DMS79 treated with DMSO at 0.1 percent for 48 hours (cell line): ENCODE measurements around the gene CCK.

Experiments
- DNase-seq: peaks from one replicate; lab custom pipeline; 2025; lab: John Stamatoyannopoulos, UW

CCK gene

GRCh38 chr3:42267878-42268277 is 1.9 kb upstream of the CCK start:
- DNase-seq = no peak

- no peak for DNase-seq
Measured at GRCh38 chr3:42265059-42265991, 660 bp downstream of the CCK start.

GRCh38 chr3:42264399-42265058 is 1.5 kb downstream of the CCK start:
- DNase-seq = no peak

GRCh38 chr3:42263354-42264346 is 2.3 kb downstream of the CCK start:
- peak; percentile 7 for DNase-seq

GRCh38 chr3:42262525-42262924 is 3.5 kb downstream of the CCK start:
- no peak for DNase-seq

- DNase-seq = peak; percentile 9
Measured at GRCh38 chr3:42257007-42257406, 9.0 kb downstream of the CCK start.

GRCh38 chr3:42256135-42256819 is 9.7 kb downstream of the CCK start:
- DNase-seq = no peak

- DNase-seq = no peak
Measured at GRCh38 chr3:42254566-42254965, 11.4 kb downstream of the CCK start.

GRCh38 chr3:42250761-42251160 is 15.2 kb downstream of the CCK start:
- DNase-seq = no peak

GRCh38 chr3:42247576-42248027 is 18.4 kb downstream of the CCK start:
- peak; percentile 27 for DNase-seq

GRCh38 chr3:42246091-42246490 is 19.9 kb downstream of the CCK start:
- DNase-seq = no peak

- DNase-seq = no peak
Measured at GRCh38 chr3:42236611-42237010, 29.4 kb downstream of the CCK start.

GRCh38 chr3:42235532-42235931 is 30.5 kb downstream of the CCK start:
- no peak for DNase-seq

- DNase-seq = no peak
Measured at GRCh38 chr3:42230860-42231259, 35.1 kb downstream of the CCK start.

GRCh38 chr3:42229942-42230688 is 35.9 kb downstream of the CCK start:
- peak; percentile 4 for DNase-seq

- no peak for DNase-seq
Measured at GRCh38 chr3:42229266-42229941, 36.6 kb downstream of the CCK start.

GRCh38 chr3:42228796-42229195 is 37.2 kb downstream of the CCK start:
- no peak for DNase-seq

GRCh38 chr3:42226470-42227425 is 39.2 kb downstream of the CCK start:
- DNase-seq = no peak
